K562 (cell line): ENCODE measurements around the gene TMEM154. TPM values are rescaled to one million over a fixed set of nuclear protein-coding genes. Genes with fewer than 3 reads are reported as not detected.

ENCODE experiments used
- ATAC-seq: fragments of 200-7000 bp; cut with Tn5 transposase; 3 replicates; pipeline ENCODE4 v1.9.1; 2020; ENCODE audit warnings: moderate library complexity
- BruUV-seq: library from RNA; stranded (reverse); fragments of 400-500 nt; replicated peaks from 2 replicates; lab custom pipeline; 2021; lab: Mats Ljungman, UMichigan
- CTCF ChIA-PET: fragments of 300-600 bp; formaldehyde crosslinking; extraction: SDS; loops from one replicate; lab custom pipeline; 2021; ENCODE audit warnings: low intra/inter-chr PET ratio; lab: Yijun Ruan, JAX
- POLR2A ChIA-PET: fragments of 300-600, 350-650 bp; sonication (Branson Sonifier 250); formaldehyde crosslinking; extraction: SDS; loops from one replicate; lab custom pipeline; 2021; ENCODE audit warnings: antibody characterized with exemption, inconsistent platforms; lab: Yijun Ruan, JAX
- DNase-seq, 4 experiments: peaks; one replicate each; pipeline versions ENCODE4 v3.0.0 to v3.0.0-alpha.2; 2011 to 2018; ENCODE audit warnings: low spot score in 3 of 4, mixed read lengths in 3 of 4; ENCODE audit errors: extremely low read depth in 1 of 4
- FAIRE-seq: peaks from 2 replicates; lab custom pipeline; 2011; peaks lifted over from hg19 to GRCh38; lab: Jason Lieb, UNC
- H2AFZ ChIP-seq: 2 replicates; pipeline ENCODE4 v1.6.0; 2011; ENCODE audit warnings: low read depth, low read length, control low read depth, inconsistent platforms
- H3K27ac ChIP-seq: fragments of 200-600 bp; 3 replicates; pipeline ENCODE4 v1.8.0; 2011; ENCODE audit warnings: low read depth, mild to moderate bottlenecking, control low read depth, inconsistent platforms, low read length, moderate library complexity, mixed read lengths; ENCODE audit errors: extremely low read depth
- H3K27me3 ChIP-seq, 2 experiments: fragments of 300-600 bp in 1 of 2; 2 replicates in 1 of 2; 3 replicates in 1 of 2; pipeline versions ENCODE4 v1.6.0 to v1.8.0; 2011; ENCODE audit warnings: inconsistent platforms in 2 of 2, low read length in 2 of 2, mild to moderate bottlenecking in 1 of 2, mixed read lengths in 1 of 2, moderate library complexity in 1 of 2; ENCODE audit not compliant: control insufficient read depth in 2 of 2, insufficient read depth in 2 of 2
- H3K36me3 ChIP-seq: fragments of 300-600 bp; 3 replicates; pipeline ENCODE4 v1.8.0; 2011; ENCODE audit warnings: mild to moderate bottlenecking, low read length, inconsistent platforms; ENCODE audit not compliant: control insufficient read depth, insufficient read depth
- H3K4me1 ChIP-seq, 2 experiments: fragments of 200-600 bp in 1 of 2; replicated peaks in 1 of 2; 2 replicates in 1 of 2; 3 replicates in 1 of 2; pipeline versions ENCODE4 v1.5.1 to v1.8.0; 2011; ENCODE audit warnings: inconsistent platforms in 2 of 2, low read length in 2 of 2, mild to moderate bottlenecking in 1 of 2, mixed read lengths in 1 of 2, moderate library complexity in 1 of 2; ENCODE audit not compliant: control insufficient read depth in 2 of 2, insufficient read depth in 2 of 2
- H3K4me2 ChIP-seq: 2 replicates; pipeline ENCODE4 v1.6.1; 2011; ENCODE audit warnings: low read length, control low read depth, inconsistent platforms, mixed read lengths; ENCODE audit not compliant: insufficient read depth
- H3K4me3 ChIP-seq: fragments of 200-600 bp; sonication (generic), shearing (Covaris generic); 2 replicates; pipeline ENCODE4 v1.5.1; 2016; ENCODE audit warnings: control low read depth, inconsistent platforms
- H3K79me2 ChIP-seq: fragments of 200-600 bp; 3 replicates; pipeline ENCODE4 v1.8.0; 2011; ENCODE audit warnings: low read length, inconsistent platforms; ENCODE audit not compliant: control insufficient read depth, insufficient read depth
- H3K9ac ChIP-seq, 2 experiments: 2 replicates each; pipeline versions ENCODE4 v1.6.0 to v1.6.1; 2011; ENCODE audit warnings: low read depth in 2 of 2, low read length in 2 of 2, control low read depth in 1 of 2, inconsistent platforms in 1 of 2, mild to moderate bottlenecking in 1 of 2, mixed read lengths in 1 of 2; ENCODE audit not compliant: insufficient read depth in 1 of 2
- H3K9me1 ChIP-seq: one replicate; pipeline ENCODE4 v1.6.0; 2011; ENCODE audit warnings: inconsistent platforms, mild to moderate bottlenecking, low read length, moderate library complexity; ENCODE audit not compliant: control insufficient read depth, insufficient read depth
- H3K9me3 ChIP-seq: replicated peaks from 2 replicates; pipeline ENCODE4 v1.5.1; 2011; ENCODE audit warnings: low read depth, low read length, inconsistent platforms; ENCODE audit not compliant: control insufficient read depth, insufficient read depth
- H4K20me1 ChIP-seq: replicated peaks from 2 replicates; pipeline ENCODE4 v1.6.1; 2011; ENCODE audit warnings: low read length, inconsistent platforms, mixed read lengths; ENCODE audit not compliant: control insufficient read depth, insufficient read depth
- GTF2F1 ChIP-seq: IDR thresholded peaks from 2 replicates; pipeline ENCODE4 v1.6.1; 2011; ENCODE audit warnings: low read depth, low read length, improper control_type of control experiment
- JUN ChIP-seq, 2 experiments: sonication (generic) in 1 of 2; formaldehyde crosslinking in 1 of 2; IDR thresholded peaks; 2 replicates each; pipeline versions ENCODE4 v1.6.1 to v1.8.0; 2012 to 2022; ENCODE audit warnings: borderline replicate concordance in 2 of 2, mild to moderate bottlenecking in 2 of 2, improper control_type of control experiment in 1 of 2, low read depth in 1 of 2, low read length in 1 of 2, missing genetic modification reagents in 1 of 2
- WGBS: fragments of 100-300 bp; shearing (Covaris generic); methylation state at CpG from one replicate; pipeline ENCODE4 v1.1.6; 2016; ENCODE audit warnings: low coverage, mixed read lengths; ENCODE audit not compliant: insufficient coverage; ENCODE audit errors: missing lambda C conversion rate; 5-methylcytosine and 5-hydroxymethylcytosine counted together
- in situ Hi-C: fragments of 300-500 bp; cut with MboI; formaldehyde crosslinking; loops from 4 replicates; pipeline ENCODE4 v1.15.0; 2018; ENCODE audit warnings: inconsistent platforms, mixed read lengths
- intact Hi-C: fragments of 100-400 bp; cut with micrococcal nuclease; formaldehyde crosslinking; loops from 2 replicates; pipeline ENCODE4 v1.14.2; 2022
- polyA plus RNA-seq, 8 experiments: library from polyadenylated mRNA; depleted of rRNA in 4 of 8; stranded (reverse) in 5 of 8; unstranded in 3 of 8; fragments of >200 nt; fragmentation: Nextera tagmentation in 2 of 8; fragmentation: Illumina TruSeq in 1 of 8; extraction: Ambion mirVana in 2 of 8; extraction: Trizol in 1 of 8; gene quantifications; 2 replicates each; pipeline versions ENCODE4 v1.2.1 to v1.2.3, GENCODE V29; 2011 to 2014; ENCODE audit warnings: inconsistent platforms in 1 of 8, missing spikeins in 1 of 8
- total RNA-seq, 7 experiments: library from RNA; depleted of rRNA in 6 of 7; stranded (reverse); fragments of >200 nt in 6 of 7; fragmentation: Illumina TruSeq in 2 of 7; extraction: Trizol in 2 of 7; gene quantifications; 2 replicates each; pipeline versions ENCODE4 v1.2.1 to v1.2.3, GENCODE V29; 2011 to 2021; ENCODE audit warnings: low replicate concordance in 1 of 7

Gene TMEM154
- total and polyA plus RNA-seq, 9 of the 15 experiments (the other 6 are each of a cell fraction or from before 2014, with no cell fraction given): 0.13 to 1.8 (median 0.58) TPM

DNA sequence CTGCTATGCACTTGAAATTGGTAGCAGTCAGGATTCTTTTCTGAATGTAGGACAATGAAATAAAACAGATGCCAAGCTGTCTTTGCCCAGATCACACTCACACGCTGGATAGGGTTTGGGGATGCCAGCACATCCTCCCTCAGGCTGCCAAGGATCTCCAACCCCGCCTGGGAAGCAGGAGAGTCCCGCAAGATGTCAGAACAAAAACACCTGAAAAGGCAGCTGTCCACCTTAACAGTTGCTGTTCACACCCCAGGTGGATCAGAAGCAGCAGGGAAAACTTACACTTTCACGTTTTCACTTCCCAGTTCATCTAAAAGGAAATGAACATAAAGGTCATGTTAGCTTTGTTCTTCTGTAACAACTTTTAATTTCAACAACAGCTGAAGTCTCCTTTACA lies 35.7 kb downstream of the TMEM154 start:
- H3K9ac ChIP-seq: no peak overlapping the region
- in situ Hi-C loops: no loop called here
- H3K27ac ChIP-seq: no peak overlapping the region
- intact Hi-C loops: loop anchor here (5.0 kb wide), 1 partner anchor 93 kb away; no protein-coding TSS in a partner anchor
- FAIRE-seq (no peak), DNase-seq (no peak)
- H3K27me3 ChIP-seq: peaks cover 0 to 28% of the 10 kb centered on the region in 2 experiments; a peak in 2 of 5 replicates
- H3K9me3 ChIP-seq: no peaks in the 10 kb centered on the region
- CTCF ChIA-PET: interaction anchor here (0.6 kb wide), 1 partner anchor 13 kb away, joined by 3 read pairs; no protein-coding TSS in a partner anchor
- BruUV-seq: no TSS peak
- WGBS: 9% methylated on average over 4 of the region's 4 CpGs
- TF ChIP-seq GTF2F1 (no peak), JUN (IDR thresholded peaks at IDR 0.05; ENCODE audit: borderline replicate concordance, low read depth, low read length) (no peak), JUN (CRISPR knock-in tag; IDR thresholded peaks at IDR 0.05; ENCODE audit: borderline replicate concordance) (no peak)
- TF ChIP-seq, all 486 proteins: peak for 0
- Histone ChIP-seq H4K20me1 (no peaks in the 10 kb centered on the region), H3K4me2 (no peak overlapping the region), H3K4me3 (no peak overlapping the region), H3K4me1 (peaks cover 0 to 4% of the 10 kb centered on the region in 2 experiments; a peak in 3 of 5 replicates), H3K79me2 (no peaks in the 10 kb centered on the region), H2AFZ (no peak overlapping the region), H3K9me1 (no peaks in the 10 kb centered on the region), H3K36me3 (no peaks in the 10 kb centered on the region)
- ATAC-seq: no peak
- POLR2A ChIA-PET: interaction anchor here (0.6 kb wide), 1 partner anchor 11 kb away, joined by 3 read pairs; no protein-coding TSS in a partner anchor
